ENCODE measurements around the gene THY1. TPM values are rescaled to one million over a fixed set of nuclear protein-coding genes. Genes with fewer than 3 reads are reported as not detected.

Gene THY1
- total and polyA plus RNA-seq, 2 of the 8 experiments (the other 6 are each of a cell fraction or from before 2014, with no cell fraction given): 286 to 2,479 TPM

GRCh38 chr11:119402470-119402869, 20.5 kb downstream of the THY1 start:
- Histone ChIP-seq H2BK12ac (ENCODE audit: low read depth, low read length) (no peak overlapping the region), H3K56ac (replicated peaks; ENCODE audit: insufficient read length, low read depth, low read length) (no peak overlapping the region), H2BK15ac (ENCODE audit: low read length) (no peak overlapping the region), H2BK5ac (ENCODE audit: low read depth, low read length) (no peak overlapping the region), H3K79me2 (ENCODE audit: control insufficient read depth in 1 of 2, insufficient read depth in 2 of 2, low read length in 2 of 2) (no peaks in the 10 kb centered on the region), H3K14ac (ENCODE audit: insufficient read length) (no peak overlapping the region), H3K4me3 (ENCODE audit: extremely low read depth in 1 of 4, insufficient read depth in 2 of 4, low read depth in 3 of 4, low read length in 4 of 4) (no peak overlapping the region), H3K27ac (ENCODE audit: low read depth, low read length) (no peak overlapping the region), H3K9me3 (ENCODE audit: insufficient read depth in 2 of 2, low read depth in 1 of 2, low read length in 1 of 2) (no peaks in the 10 kb centered on the region; a peak in 1 of 4 replicates), H3K36me3 (ENCODE audit: control insufficient read depth in 2 of 4, insufficient read depth in 4 of 4, low read length in 3 of 4) (no peaks in the 10 kb centered on the region; a peak in 1 of 8 replicates), H4K5ac (ENCODE audit: insufficient read length, low read depth, low read length) (no peak overlapping the region), H4K91ac (replicated peaks; ENCODE audit: insufficient read length, low read length) (no peak overlapping the region), H3K4me2 (ENCODE audit: insufficient read depth in 1 of 2, low read depth in 2 of 2, low read length in 2 of 2) (no peak overlapping the region), H3K79me1 (ENCODE audit: low read depth, low read length) (no peaks in the 10 kb centered on the region), H4K8ac (ENCODE audit: extremely low read depth, insufficient read depth, low read length) (no peak overlapping the region), H3K9ac (replicated peaks in 1 of 4; ENCODE audit: extremely low read depth in 1 of 4, low read depth in 3 of 4, low read length in 3 of 4) (no peak overlapping the region), H3K23me2 (ENCODE audit: low read depth, low read length) (no peaks in the 10 kb centered on the region), H2BK20ac (ENCODE audit: low read length) (no peak overlapping the region), H2AFZ (ENCODE audit: low read length) (no peak overlapping the region), H2BK120ac (replicated peaks; ENCODE audit: low read depth, low read length) (no peak overlapping the region), H3K27me3 (replicated peaks in 1 of 4; ENCODE audit: control insufficient read depth in 3 of 4, extremely low read depth in 1 of 4, insufficient read depth in 3 of 4, low read length in 3 of 4) (no peaks in the 10 kb centered on the region), H3K23ac (ENCODE audit: insufficient read length) (no peak overlapping the region), H3K4ac (replicated peaks; ENCODE audit: insufficient read length, low read depth, low read length) (no peak overlapping the region), H3K4me1 (replicated peaks in 1 of 4; ENCODE audit: control insufficient read depth in 3 of 4, insufficient read depth in 4 of 4, low read length in 3 of 4) (no peaks in the 10 kb centered on the region), H2AK5ac (ENCODE audit: low read depth, low read length) (no peak overlapping the region), H3K18ac (ENCODE audit: extremely low read depth, low read length) (no peak overlapping the region), H4K20me1 (replicated peaks in 1 of 2; ENCODE audit: control insufficient read depth in 1 of 2, insufficient read depth in 2 of 2, low read length in 2 of 2) (no peaks in the 10 kb centered on the region)
- DNase-seq (ENCODE audit: low read depth in 1 of 2, low spot score in 2 of 2) (no peak), FAIRE-seq (no peak)
- 93% methylated on average over 8 of the region's 8 CpGs; no CpG with 5 or more reads in 1 of the 2 experiments for WGBS, 2 experiments (ENCODE audit: extremely low coverage in 1 of 2, insufficient coverage in 1 of 2, insufficient read length in 1 of 2, insufficient replicate concordance in 2 of 2, low coverage in 1 of 2, low lambda C conversion rate in 2 of 2, missing lambda C conversion rate in 1 of 2)
- CTCF ChIA-PET (ENCODE audit: partially characterized antibody): interaction anchor here (0.6 to 6.7 kb wide), 4 partner anchors 9 to 520 kb away, joined by 3 to 31 read pairs (median 4); no protein-coding TSS in a partner anchor
- POLR2A ChIA-PET (ENCODE audit: partially characterized antibody): interaction anchor here (1.0 to 2.2 kb wide), 4 partner anchors 14 to 58 kb away, joined by 3 to 6 read pairs (median 5); partner anchors contain the start of gene THY1
